Sigmoid colon (tissue), 4 donors: Measurements from ENCODE around the gene GRM5.

ENCODE experiments used
- CTCF ChIP-seq, 4 experiments: fragments of 450-650 bp in 3 of 4; fragments of 200-600 bp in 1 of 4; IDR thresholded peaks; one replicate each; pipeline ENCODE4 v1.5.1; 2016 to 2019; ENCODE audit warnings: antibody characterized with exemption in 4 of 4, mild to moderate bottlenecking in 3 of 4, moderate library complexity in 2 of 4
- EP300 ChIP-seq, 4 donors: sonication (generic); formaldehyde crosslinking; IDR thresholded peaks; one replicate each; pipeline ENCODE4 v1.6.1; 2017; ENCODE audit warnings: antibody characterized with exemption in 4 of 4
- POLR2A ChIP-seq, 2 donors: fragments of 450-650 bp; IDR thresholded peaks; one replicate each; pipeline ENCODE4 v1.6.1; 2016; ENCODE audit warnings: antibody characterized with exemption in 2 of 2, mild to moderate bottlenecking in 2 of 2, moderate library complexity in 2 of 2
- POLR2AphosphoS5 ChIP-seq, 4 donors: sonication (generic); formaldehyde crosslinking; IDR thresholded peaks; one replicate each; pipeline ENCODE4 v1.6.1; 2017; ENCODE audit warnings: antibody characterized with exemption in 4 of 4

DNA sequence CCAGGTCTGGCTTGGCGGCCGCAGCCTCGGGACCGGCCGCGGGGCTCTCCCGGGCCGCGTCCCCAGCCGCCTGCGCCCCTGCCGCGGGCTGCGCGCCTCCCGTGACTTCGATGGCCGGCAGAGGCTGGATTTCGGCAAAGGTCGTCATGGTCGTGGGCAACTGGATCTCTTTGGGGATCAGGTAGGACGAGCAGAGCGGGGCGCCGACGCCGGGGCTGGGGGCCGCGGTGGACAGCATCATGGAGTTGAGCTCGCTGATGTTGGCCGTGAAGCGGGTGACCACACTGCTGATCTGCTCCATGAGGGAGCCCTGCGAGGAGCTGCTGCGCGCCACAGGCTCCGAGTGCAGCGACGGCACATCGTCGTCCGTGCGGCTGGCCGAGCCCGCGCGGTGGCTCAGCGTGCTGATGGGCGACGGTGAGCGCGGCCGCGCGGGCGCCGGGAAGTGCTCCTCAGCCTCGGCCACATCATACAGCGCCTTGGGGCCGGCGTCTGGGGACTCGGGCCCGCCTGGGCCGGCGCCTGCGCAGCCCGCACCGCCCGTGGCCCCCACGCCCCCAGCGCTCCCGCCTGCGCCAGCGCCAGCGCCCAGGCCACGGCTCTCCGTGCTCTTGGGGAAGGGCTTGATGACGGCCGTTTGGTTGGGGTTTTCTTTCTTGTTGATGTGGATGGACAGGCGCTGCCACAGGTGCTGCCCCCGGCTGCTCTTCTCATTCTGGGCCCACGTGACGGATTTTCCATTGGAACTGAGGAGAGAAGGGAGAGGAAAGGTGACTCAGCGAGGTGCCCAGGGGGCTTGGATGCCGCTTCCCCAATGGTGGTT, 556.8 kb downstream of the GRM5 start:
- TF ChIP-seq POLR2A (IDR thresholded peaks at IDR 0.05) (no peak), CTCF (IDR thresholded peaks at IDR 0.05) (no peak), POLR2AphosphoS5 (IDR thresholded peaks at IDR 0.05) (no peak), EP300 (IDR thresholded peaks at IDR 0.05) (no peak)
